Peyer's patch (tissue), 4 donors: ENCODE measurements around the gene FKBP9. TPM values are rescaled to one million over a fixed set of nuclear protein-coding genes. Genes with fewer than 3 reads are reported as not detected.

Experiments used
- DNase-seq, 3 donors: peaks; one replicate each; pipeline ENCODE4 v3.0.0-alpha.2; 2017 to 2019
- H3K27ac ChIP-seq, 4 donors: fragments of 200-600 bp; sonication (generic); one replicate each; pipeline ENCODE4 v1.5.1; 2016 to 2019
- H3K27me3 ChIP-seq, 2 donors: fragments of 200-600 bp; sonication (generic); one replicate each; pipeline ENCODE4 v1.5.1; 2019
- H3K36me3 ChIP-seq, 3 donors: fragments of 200-600 bp; sonication (generic); one replicate each; pipeline ENCODE4 v1.5.1; 2016 to 2019
- H3K4me1 ChIP-seq, 4 donors: fragments of 200-600 bp; sonication (generic); one replicate each; pipeline ENCODE4 v1.5.1; 2016 to 2019
- H3K4me3 ChIP-seq, 4 donors: fragments of 200-600 bp; sonication (generic); 1 replicate in 3 of 4; 2 replicates in 1 of 4; pipeline ENCODE4 v1.5.1; 2016 to 2019; ENCODE audit warnings: mild to moderate bottlenecking in 1 of 4
- H3K9me3 ChIP-seq, 4 donors: fragments of 200-600 bp; sonication (generic); one replicate each; pipeline ENCODE4 v1.5.1; 2016 to 2019; ENCODE audit warnings: mild to moderate bottlenecking in 1 of 4
- POLR2A ChIP-seq, 2 donors: fragments of 450-650 bp; IDR thresholded peaks; one replicate each; pipeline ENCODE4 v1.5.1; 2017; ENCODE audit warnings: antibody characterized with exemption in 2 of 2, mild to moderate bottlenecking in 2 of 2, moderate library complexity in 2 of 2
- small RNA-seq, 2 donors: library from RNA; depleted of rRNA; stranded (forward); fragments of <200 nt; gene quantifications; one replicate each; pipeline ENCODE3, GENCODE V24; 2016
- total RNA-seq, 4 donors: library from RNA; depleted of rRNA; stranded (reverse); fragments of >200 nt; gene quantifications; one replicate each; pipeline ENCODE4 v1.1.0, GENCODE V29; 2016
- TF ChIP-seq, protein P1 (sequence below), 6 experiments: fragments of 450-650 bp in 4 of 6; fragments of 200-600 bp in 2 of 6; sonication (generic) in 1 of 6; IDR thresholded peaks; one replicate each; pipeline ENCODE4 v1.5.1; 2017 to 2019; ENCODE audit warnings: antibody characterized with exemption in 6 of 6, mild to moderate bottlenecking in 3 of 6, moderate library complexity in 1 of 6

FKBP9 gene
- total RNA-seq, 4 donors from 2014 or later, result 93.2 to 145 (median 113) TPM

DNA sequence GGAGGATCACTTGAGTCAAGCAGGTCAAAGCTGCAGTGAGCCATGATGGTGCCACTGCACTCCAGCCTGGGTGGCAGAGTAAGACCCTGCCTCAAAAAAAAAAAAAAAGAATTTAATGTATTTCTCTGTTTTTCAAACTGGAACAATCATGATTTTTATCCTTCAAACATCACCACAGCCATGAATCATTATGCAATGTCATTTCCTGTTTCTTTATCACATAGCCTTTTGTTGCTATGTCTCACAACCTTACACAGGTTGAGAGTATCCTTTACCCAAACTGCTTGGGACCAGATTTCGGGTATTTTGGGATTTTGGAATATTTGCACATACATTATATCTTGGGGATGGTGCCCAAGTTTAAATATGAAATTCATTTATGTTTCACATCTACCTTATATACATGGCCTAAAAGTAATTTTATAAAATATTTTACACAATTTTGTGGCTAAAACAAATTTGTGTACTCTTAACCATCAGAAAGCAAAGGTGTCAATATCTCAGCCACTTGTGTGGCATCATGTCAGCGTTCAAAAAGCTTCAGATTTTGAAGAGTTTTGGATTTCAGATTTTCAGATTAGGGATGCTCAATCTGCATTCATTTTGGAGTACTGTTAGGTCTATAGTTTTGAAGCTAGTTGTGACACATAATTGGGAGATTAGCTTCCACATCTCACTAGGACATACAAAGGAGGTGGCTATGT is 97.2 kb downstream of the FKBP9 start:
- H3K36me3 ChIP-seq, result no peaks in the 10 kb centered on the region
- H3K27me3 ChIP-seq, result no peaks in the 10 kb centered on the region
- no peaks in the 10 kb centered on the region for H3K9me3 ChIP-seq
- no peak for DNase-seq
- peak overlapping the region in 1 of 4 donors; percentile 2 for H3K27ac ChIP-seq
- H3K4me1 ChIP-seq, result peaks cover 0 to 9% (median 6%) of the 10 kb centered on the region in 4 donors
- no peak for TF ChIP-seq POLR2A (IDR thresholded peaks at IDR 0.05)
- no peak overlapping the region for H3K4me3 ChIP-seq

DNA sequence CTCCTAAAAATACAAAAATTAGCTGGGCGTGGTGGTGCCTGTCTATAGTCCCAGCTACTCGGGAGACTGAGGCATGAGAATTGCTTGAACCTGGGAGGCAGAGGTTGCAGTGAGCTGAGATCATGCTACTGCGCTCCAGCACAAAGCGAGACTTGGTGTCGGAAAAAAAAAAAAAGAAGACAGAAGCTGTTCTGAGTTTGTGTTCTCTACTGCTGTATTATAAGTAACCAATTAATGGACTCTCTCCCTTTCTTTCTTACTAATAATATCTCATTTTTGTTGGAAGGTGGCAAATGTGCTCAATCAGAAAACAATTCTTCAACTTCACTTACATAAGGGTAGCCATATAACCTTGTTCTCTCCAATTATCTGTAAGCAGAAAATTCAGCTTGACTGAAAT is 97.9 kb downstream of the FKBP9 start:
- no peaks in the 10 kb centered on the region for H3K27me3 ChIP-seq
- no peak overlapping the region for H3K4me3 ChIP-seq
- no peaks in the 10 kb centered on the region for H3K36me3 ChIP-seq
- DNase-seq, result no peak
- H3K27ac ChIP-seq, result no peak overlapping the region
- no peak for TF ChIP-seq POLR2A (IDR thresholded peaks at IDR 0.05)
- TF ChIP-seq, protein P1, sequence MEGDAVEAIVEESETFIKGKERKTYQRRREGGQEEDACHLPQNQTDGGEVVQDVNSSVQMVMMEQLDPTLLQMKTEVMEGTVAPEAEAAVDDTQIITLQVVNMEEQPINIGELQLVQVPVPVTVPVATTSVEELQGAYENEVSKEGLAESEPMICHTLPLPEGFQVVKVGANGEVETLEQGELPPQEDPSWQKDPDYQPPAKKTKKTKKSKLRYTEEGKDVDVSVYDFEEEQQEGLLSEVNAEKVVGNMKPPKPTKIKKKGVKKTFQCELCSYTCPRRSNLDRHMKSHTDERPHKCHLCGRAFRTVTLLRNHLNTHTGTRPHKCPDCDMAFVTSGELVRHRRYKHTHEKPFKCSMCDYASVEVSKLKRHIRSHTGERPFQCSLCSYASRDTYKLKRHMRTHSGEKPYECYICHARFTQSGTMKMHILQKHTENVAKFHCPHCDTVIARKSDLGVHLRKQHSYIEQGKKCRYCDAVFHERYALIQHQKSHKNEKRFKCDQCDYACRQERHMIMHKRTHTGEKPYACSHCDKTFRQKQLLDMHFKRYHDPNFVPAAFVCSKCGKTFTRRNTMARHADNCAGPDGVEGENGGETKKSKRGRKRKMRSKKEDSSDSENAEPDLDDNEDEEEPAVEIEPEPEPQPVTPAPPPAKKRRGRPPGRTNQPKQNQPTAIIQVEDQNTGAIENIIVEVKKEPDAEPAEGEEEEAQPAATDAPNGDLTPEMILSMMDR (IDR thresholded peaks at IDR 0.05), result no peak
- no peaks in the 10 kb centered on the region for H3K9me3 ChIP-seq
- peaks cover 0 to 8% (median 4%) of the 10 kb centered on the region in 4 donors for H3K4me1 ChIP-seq

Small RNA genes lying within 50 kb of the gene (small RNA-seq; reads per million reads assigned to genes)
- gene AC083863.1 (0 reads per million in 2 donors), gene RN7SL505P (0 reads per million in 2 donors), gene RNU6-388P (0 reads per million in 2 donors), gene RPS29P14 (0 reads per million in 2 donors)

Other genes starting within 250 kb of the FKBP9 start
- 10 to 100 TPM; 22.2 to 43.7 (median 28.4) TPM for gene KBTBD2, start 65.7 kb upstream of the FKBP9 start, total RNA-seq
- 100 to 1,000 TPM in 1 of 4 donors, 10 to 100 TPM in 3; 25.3 to 316 (median 79.8) TPM for gene NT5C3A, start 105.3 kb downstream of the FKBP9 start, total RNA-seq
- gene RP9, start 152.0 kb downstream of the FKBP9 start, total RNA-seq, result 10 to 100 TPM in 3 of 4 donors, 1 to 10 TPM in 1; 7.3 to 25.6 (median 13.7) TPM
- 10 to 100 TPM; 10.9 to 51.2 (median 19.4) TPM for gene BBS9, start 172.1 kb downstream of the FKBP9 start, total RNA-seq